Measurements from ENCODE around the gene ACTN3. TPM values are rescaled to one million over a fixed set of nuclear protein-coding genes. Genes with fewer than 3 reads are reported as not detected.
"Not testable (repeated sequence)": the region's sequence is repeated elsewhere in the genome, so short reads cannot be mapped to it uniquely, and the experiment has no call there.

Gene ACTN3
- polyA plus RNA-seq, 4 donors: 0.31 to 0.69 (median 0.63) TPM

DNA sequence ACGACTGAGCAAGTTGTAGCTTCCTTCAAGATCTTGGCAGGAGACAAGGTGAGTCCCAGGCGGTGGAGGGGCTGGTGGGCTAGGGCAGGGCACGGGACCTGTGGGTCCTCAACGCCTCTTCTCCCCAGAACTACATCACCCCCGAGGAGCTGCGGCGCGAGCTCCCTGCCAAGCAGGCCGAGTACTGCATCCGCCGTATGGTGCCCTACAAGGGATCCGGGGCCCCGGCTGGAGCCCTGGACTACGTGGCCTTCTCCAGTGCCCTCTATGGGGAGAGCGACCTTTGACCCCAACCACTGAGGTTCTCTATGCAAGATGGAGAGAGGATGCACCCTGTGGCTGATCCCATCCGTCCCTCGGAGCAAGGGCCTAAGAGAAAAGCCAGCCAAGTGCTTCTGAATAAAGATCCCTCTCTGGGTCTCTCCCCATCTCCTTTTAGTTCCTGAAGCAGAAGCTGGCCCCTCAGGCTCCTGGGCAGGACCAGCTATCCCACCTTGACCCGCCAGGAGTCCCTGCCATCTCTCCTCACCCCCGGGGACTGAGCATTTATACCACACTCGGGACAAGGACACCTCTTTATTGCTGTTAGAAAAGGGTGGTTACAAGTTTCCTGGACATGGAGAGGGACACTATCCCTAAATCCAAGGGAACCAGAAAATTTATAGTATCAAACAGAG, 16.3 kb downstream of the ACTN3 start:
- no peak for DNase-seq (ENCODE audit: low read depth in 4 of 4, low spot score in 2 of 4)

GRCh38 chr11:66563832-66564231, 17.1 kb downstream of the ACTN3 start:
- DNase-seq (ENCODE audit: low read depth in 4 of 4, low spot score in 2 of 4): no peak

DNA sequence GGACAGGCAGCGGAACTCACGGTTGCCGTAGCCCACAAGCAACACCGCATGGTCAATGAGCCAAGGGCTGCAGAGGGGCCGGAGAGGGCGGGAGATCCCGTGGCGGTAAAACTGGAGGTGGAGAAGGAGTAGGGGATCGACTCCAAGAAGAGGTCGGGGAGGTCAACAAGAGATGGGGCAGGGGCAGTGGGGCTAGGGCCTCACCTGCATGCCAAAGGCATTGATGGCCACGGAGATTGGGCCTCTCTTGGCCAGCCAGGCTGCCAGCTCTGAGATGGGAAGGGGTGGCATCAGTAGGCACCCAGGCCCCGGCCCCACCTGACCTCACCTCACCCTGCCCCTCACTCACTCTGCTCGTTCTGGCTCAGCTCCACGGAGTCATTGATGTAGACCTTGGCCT, 17.8 kb downstream of the ACTN3 start:
- DNase-seq (ENCODE audit: low read depth in 4 of 4, low spot score in 2 of 4): no peak

- no peak for DNase-seq (ENCODE audit: low read depth in 4 of 4, low spot score in 2 of 4)
Measured at GRCh38 chr11:66564984-66565383, 18.3 kb downstream of the ACTN3 start.

- no peak for DNase-seq (ENCODE audit: low read depth in 4 of 4, low spot score in 2 of 4)
Measured at GRCh38 chr11:66566221-66566620, 19.5 kb downstream of the ACTN3 start.

DNA sequence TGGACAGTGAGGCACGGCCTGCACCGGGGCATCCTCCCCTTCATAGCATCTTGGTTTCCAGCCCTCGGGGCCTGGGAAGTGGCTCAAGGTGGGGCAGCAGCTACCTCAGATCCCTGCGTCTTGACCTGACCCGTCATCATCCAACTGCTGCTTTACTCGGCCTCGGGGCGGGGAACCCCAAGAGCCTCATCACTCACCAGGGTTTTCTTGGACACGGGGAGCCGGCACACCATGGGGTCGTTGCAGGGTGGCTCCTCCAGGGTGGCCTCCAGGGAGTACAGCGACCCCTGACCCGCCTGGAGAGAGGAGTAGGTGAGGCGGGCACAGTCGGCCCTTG, 21.1 kb downstream of the ACTN3 start:
- DNase-seq (ENCODE audit: low read depth in 4 of 4, low spot score in 2 of 4): no peak

DNA sequence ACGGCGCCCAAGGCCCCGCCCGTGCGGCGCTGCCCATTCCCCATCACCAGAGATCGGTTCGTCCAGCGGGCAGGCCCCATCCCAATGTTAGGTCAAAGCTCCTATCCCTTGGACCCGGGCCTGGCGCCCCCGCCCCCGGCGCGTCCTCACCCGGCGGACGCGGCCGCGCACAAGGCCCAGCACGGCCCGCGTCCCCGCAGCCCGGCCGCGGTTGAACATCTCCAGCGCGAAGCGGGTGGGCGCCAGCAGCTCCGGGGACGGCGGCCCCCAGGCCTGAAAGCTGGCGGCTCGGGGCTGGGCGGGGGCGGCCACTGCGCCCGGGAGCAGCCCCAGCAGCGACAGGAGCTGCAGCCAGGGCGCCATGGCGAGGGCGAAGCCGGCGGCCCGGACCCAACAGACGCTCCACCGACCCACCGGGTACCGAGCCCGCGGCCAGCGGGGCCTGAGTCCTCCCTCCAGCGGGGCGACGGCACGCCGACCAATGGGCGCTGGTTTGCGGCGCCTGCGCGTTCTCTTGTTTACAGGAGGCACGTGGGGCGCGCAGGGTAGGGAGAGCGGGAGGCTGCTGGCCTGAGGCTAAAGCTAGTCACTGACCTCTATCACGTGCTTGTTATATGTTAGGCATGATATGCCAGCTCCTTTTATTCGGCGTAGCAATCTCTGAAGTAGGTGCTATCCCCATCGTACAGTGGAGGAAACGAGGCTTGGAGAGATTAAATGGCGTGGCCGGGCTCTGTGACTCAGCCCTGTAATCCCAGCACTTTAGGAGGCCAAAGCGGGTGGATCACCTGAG, 21.6 kb downstream of the ACTN3 start, which contains the start of gene CTSF:
CTSF (minus strand) TSS at position 483 of the 793 bp plus-strand sequence; CDS start at position 363, 120 bp downstream.
- peak in 3 of 4 donors; percentile 23 to 63 (median 48) for DNase-seq (ENCODE audit: low read depth in 4 of 4, low spot score in 2 of 4)

- no peak for DNase-seq (ENCODE audit: low read depth in 4 of 4, low spot score in 2 of 4)
Measured at GRCh38 chr11:66569076-66569475, 22.4 kb downstream of the ACTN3 start.

DNA sequence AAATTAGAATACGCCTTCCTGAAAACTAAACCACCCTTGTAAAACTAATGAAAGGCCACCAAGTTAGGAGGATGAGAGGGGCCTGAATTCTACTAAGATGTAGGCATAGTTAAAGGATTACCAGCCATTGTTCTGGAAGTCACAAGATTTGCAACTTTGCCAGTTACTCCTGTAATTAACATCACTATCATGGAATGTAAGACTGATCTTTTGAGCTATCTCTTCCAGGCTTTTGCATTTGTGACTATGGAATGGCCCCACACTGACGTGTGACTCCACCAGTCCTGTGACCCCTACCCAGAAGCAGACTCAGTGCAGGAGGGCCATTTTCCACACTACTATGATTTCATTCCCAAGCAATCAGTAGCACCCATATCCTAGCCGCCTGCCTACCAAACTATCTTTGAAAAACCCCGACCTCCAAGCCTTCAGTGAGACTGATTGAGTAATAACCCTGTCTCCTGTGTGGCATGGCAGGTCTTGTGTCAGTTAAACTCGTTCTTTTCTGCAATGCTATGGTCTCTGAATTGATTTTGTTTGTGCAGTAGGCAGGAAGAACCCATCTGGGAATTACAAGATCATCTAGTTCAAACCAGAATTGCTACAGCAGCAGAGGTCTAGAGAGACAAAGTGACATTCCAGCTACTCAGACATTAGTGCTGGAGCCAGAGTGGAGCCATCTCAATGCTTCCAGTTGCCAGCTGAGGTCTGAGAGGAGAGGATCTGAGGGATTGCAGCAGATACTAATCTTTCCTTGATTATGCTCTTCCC, 23.6 kb downstream of the ACTN3 start:
- no peak for DNase-seq (ENCODE audit: low read depth in 4 of 4, low spot score in 2 of 4)

DNA sequence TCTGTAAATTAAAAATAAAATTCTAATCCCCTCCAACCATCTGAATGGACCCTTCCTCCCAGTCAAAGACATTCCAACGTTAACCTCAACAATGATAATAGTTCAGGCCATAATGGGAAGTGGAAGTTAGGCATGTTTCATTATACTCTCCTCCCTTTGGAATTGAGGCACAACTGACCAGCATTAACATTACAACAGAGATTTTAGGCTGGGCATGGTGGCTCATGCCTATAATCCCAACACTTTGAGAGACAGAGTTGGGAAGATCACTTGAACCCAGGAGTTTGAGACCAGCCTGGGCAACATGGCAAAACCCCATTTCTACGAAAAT, 24.1 kb downstream of the ACTN3 start:
- DNase-seq (ENCODE audit: low read depth in 4 of 4, low spot score in 2 of 4): no peak

- peak in 2 of 4 donors; percentile 56 to 71 for DNase-seq (ENCODE audit: low read depth in 4 of 4, low spot score in 2 of 4)
Measured at GRCh38 chr11:66579017-66579606, 32.4 kb downstream of the ACTN3 start.

DNA sequence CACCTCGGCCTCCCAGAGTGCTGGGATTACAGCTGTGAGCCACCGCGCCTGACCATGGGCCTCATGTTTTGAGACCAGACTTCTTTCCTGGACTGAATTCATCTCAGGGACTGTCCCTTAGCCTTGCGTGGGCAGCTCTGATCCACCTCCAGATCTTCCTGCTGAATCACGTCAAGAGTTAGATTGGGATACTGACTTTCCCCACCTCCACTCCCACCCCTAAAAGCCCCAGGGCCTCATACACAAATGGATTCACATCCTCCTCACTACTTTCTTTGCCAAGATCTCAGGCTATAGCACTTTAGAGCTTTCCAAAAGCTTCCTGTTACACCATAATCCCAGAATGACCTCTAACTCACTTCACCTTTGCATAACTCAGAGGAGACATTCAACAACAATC, 34.1 kb downstream of the ACTN3 start:
- no peak for DNase-seq (ENCODE audit: low read depth in 4 of 4, low spot score in 2 of 4)

DNA sequence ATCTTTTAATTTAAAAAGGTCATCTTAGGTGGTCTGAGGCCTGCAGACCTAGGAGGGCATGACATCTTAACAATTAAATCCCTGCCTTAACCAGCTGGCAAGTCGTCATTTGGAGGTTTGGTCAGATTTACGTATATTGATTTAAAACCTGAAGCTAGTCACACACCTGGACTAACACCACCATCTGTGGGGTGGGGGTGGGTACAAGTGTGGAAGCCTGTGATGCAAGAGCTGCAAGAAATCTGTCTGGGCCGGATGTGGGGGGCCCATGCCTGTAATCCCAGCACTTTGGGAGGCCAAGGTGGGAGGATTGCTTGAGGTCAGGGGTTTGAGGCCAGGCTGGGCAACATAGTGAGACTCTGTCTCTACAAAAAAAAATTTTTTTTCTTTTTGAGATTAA, 34.6 kb downstream of the ACTN3 start:
- DNase-seq (ENCODE audit: low read depth in 4 of 4, low spot score in 2 of 4): no peak

- DNase-seq (ENCODE audit: low read depth in 4 of 4, low spot score in 2 of 4): not testable (repeated sequence)
Measured at GRCh38 chr11:66582565-66583147, 36.0 kb downstream of the ACTN3 start.

GRCh38 chr11:66585447-66585846, 38.7 kb downstream of the ACTN3 start:
- DNase-seq (ENCODE audit: low read depth in 4 of 4, low spot score in 2 of 4): not testable (repeated sequence)

GRCh38 chr11:66586136-66586535, 39.4 kb downstream of the ACTN3 start:
- no peak for DNase-seq (ENCODE audit: low read depth in 4 of 4, low spot score in 2 of 4)

- not testable (repeated sequence) for DNase-seq (ENCODE audit: low read depth in 4 of 4, low spot score in 2 of 4)
Measured at GRCh38 chr11:66589315-66589714, 42.6 kb downstream of the ACTN3 start.

- no peak for DNase-seq (ENCODE audit: low read depth in 4 of 4, low spot score in 2 of 4)
Measured at GRCh38 chr11:66589996-66590675, 43.4 kb downstream of the ACTN3 start.

- no peak for DNase-seq (ENCODE audit: low read depth in 4 of 4, low spot score in 2 of 4)
Measured at GRCh38 chr11:66591175-66591574, 44.5 kb downstream of the ACTN3 start.
